Measurements from ENCODE around the gene MMD2.

MMD2 gene

DNA sequence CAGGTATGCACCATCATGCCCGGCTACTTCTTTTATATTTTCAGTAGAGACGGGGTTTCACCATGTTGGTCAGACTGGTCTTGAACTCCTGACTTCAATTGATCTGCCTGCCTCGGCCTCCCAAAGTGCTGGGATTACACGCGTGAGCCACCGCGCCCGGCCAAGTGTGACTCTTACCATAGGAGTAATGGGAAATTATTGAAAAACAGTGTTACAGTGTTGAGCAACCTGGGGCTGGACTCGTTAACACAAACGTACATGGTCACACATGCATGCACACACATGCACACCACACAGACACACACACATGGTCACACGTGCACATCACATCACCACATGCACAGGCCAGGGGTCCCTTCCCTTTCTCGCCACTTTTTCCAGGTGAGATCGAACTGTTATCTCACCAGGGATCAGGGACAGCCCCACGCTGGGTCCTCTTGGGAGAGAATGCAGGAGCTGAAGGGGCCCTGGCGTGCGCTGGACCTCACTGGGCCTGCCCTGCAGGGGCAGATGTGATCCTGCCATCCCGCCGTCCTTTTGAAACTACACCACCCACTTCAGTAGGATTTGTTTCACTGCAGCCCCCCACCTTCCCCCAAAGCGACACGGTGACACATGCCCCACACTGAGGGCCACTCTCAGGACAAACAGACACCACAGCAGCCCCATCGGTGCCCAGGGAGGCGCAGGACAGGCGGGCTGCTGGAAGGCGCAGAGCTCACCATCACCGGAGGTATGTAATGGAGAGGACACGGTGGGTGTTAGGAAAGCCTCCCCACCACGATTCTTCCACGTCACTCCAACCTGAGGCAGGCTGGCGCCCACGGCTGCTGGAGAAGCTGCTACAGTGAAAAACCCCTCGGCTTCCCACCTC, 85.7 kb downstream of the MMD2 start:
- peak in 1 of 58 donors; percentile 12 for DNase-seq

GRCh38 chr7:4871930-4872675, 86.9 kb downstream of the MMD2 start:
- no peak for DNase-seq

DNA sequence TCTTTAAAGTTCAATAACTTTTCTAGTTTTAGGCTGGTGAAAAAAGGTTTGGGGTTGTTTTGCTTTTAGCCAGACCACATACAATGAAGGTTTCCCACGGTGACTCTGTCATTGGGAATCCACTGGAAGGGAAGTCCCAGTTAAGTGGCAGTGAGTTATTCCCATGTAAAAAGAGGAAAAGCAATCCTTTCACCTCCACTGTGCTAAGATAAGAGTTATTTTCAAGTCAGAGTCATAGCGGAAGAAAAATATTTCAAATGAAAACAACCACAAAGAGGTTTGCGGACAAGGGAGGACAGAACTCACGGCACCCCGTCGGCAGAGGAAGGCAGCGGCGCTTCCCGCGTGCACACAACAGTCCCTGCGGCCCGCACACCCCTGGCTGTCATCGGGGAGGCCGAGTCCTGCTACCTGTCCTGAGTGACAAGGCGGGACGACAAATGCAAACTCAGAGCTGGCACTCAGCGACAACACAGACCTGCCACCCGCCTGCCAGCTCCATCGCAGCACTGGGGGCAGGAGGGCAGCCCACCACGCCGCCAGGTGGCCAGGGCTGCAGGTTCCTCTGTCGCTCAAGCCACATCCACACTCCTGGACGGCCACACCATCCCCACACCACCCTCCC, 87.8 kb downstream of the MMD2 start:
- DNase-seq: no peak

- DNase-seq: no peak
These were observed 90.5 kb downstream of the MMD2 start for GRCh38 chr7:4868493-4868892.

DNA sequence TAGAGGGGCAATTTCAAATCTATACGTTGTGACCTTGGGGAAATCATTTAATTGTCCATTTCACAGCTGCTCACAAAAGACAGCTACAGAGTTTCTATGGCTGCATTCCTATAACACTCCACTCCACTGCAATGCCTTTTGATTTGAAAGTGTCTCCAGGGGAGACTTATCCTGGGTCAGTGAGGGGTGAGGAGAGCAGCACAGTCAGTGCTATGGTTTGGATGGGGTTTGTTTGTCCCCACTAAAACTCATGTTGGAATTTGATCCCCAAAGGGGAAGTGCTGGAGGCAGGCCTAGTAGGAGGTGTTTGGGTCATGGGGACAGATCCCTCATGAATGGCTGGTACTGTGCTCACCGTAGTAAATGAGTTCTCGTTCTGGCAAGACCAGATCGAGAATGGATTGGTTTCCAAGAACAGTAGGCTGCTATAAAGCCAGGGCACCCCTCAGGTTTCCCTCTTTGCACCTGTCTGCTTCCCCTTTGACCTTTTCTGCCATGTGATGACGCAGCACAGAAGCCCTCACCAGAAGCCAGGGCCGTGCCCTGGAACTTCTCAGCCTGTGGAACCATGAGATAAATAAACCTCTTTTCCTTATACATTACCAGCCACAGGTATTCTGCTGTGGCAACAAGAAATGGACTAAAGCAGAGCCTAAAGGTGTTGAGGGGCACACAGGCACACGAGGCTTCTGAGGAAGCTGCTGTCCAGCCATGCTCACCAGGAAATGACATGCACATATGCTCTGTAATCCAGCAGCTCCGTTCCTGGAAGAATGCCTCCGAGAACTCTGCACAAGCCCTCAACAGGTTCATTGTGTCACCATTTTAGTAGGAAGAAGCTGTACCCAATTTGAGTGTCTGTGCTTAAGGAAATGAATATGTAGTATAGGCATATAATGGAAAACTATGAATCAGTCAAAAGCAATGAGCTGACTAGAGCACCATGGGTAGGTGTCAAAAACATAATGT, 92.2 kb downstream of the MMD2 start:
- DNase-seq: no peak

GRCh38 chr7:4862156-4862555, 96.8 kb downstream of the MMD2 start:
- DNase-seq: no peak

DNA sequence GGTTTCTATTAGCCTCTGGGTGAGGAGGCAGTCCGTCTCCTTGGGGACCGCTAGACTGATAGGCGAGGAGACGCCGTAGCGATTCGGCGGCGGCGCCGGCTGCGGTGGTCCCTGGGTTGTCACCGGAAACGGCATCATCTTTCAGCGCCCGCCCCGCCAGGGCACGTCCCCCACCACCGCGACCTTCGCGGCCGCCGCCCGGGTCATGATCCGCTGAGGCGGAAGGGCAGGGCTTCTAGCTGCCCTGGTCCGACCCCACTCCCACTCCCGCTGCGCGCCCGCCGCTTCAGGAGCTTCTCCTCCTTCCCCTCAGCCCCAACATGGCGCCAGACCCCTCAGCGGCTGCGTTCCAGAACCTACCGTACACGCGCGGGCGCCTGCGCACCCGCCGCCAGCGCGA, 97.3 kb downstream of the MMD2 start, which contains the start of gene PAPOLB:
Gene PAPOLB (minus strand): TSS at position 358 of the 400 bp plus-strand sequence. CDS start 220 bp downstream, at position 138.
- no peak for DNase-seq

DNA sequence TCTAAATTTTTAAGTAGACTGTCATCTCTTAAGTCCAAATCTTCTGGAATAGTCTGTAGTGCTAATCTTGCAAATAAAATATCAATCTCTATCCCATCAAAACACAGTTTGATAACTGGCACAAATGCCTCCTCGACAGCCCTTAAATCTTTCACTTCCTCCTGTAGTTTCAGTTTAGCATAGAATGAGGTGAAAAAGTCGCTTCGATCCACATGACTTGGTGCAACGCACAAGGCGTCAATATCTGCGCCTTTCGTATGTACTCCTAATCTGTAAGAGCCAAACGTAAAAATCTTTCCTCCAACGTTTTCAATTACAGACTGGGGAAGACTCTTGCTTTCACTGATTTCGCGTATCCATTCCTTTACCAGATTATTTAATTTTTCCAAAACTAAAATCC, 97.8 kb downstream of the MMD2 start:
- DNase-seq: no peak

GRCh38 chr7:4857189-4857588, 101.8 kb downstream of the MMD2 start:
- DNase-seq: no peak

DNA sequence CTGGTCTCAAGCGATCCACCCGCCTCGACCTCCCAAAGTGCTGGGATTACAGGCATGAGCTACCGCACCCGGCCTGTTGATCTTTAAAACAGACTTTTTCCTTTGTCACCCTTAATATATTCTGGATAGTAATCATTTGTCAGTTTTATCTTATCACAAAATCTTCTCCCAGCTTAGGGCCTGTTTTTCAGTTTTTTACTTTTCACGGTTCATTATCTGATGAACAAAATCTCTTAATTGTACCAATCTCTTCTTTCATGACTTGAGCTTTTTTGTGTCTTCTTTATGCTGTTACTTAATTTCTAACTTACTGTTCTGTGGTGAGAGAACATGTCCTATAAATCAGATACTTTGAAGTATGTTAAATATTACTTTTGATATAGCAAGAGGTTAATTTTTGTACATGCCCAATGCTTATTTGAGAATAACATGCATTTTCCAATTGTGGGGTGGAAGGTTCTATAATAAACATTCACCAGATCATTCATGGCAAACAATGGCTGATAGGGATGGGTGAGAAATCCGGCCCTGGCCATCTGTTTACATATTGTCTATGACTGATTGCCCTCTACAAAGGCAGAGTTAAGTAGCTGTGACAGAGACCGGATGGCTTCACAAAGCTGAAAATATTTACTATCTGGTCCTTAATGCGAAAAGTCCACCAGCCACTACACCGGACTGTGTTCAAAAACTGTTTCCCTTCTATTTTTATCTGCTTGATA, 102.5 kb downstream of the MMD2 start:
- no peak for DNase-seq

All from anterior cingulate cortex (tissue), 58 donors.